ENCODE measurements around the gene ACSL3. TPM values are rescaled to one million over a fixed set of nuclear protein-coding genes. Genes with fewer than 3 reads are reported as not detected.
"Not testable (repeated sequence)": the region's sequence is repeated elsewhere in the genome, so short reads cannot be mapped to it uniquely, and the experiment has no call there.

Gene ACSL3
- total RNA-seq, 1 donor from 2014 or later, result 95.8 TPM

- Mint-ChIP-seq H3K4me1 (ENCODE audit: unreplicated experiment) (no peaks in the 10 kb centered on the region), H3K36me3 (no peaks in the 10 kb centered on the region)
Observed at GRCh38 chr2:222982909-222983265, 122.1 kb downstream of the ACSL3 start.

GRCh38 chr2:222984908-222985307, 124.1 kb downstream of the ACSL3 start:
- Mint-ChIP-seq H3K4me1 (ENCODE audit: unreplicated experiment) (no peaks in the 10 kb centered on the region), H3K36me3 (no peaks in the 10 kb centered on the region), H3K27ac (no peak overlapping the region), H3K9me3 (peaks cover 6% of the 10 kb centered on the region), H3K4me3 (no peak overlapping the region), H3K27me3 (no peaks in the 10 kb centered on the region)
- TF ChIP-seq CTCF (conservative IDR thresholded peaks at IDR 0.05), result no peak
- no peak for DNase-seq (ENCODE audit: extremely low spot score, unreplicated experiment)

More at GRCh38 chr2:222982909-222983265, 122.1 kb downstream of the ACSL3 start:
- no peak overlapping the region for H3K27ac Mint-ChIP-seq
- no peak overlapping the region for H3K4me3 Mint-ChIP-seq
- no peak for TF ChIP-seq CTCF (conservative IDR thresholded peaks at IDR 0.05)
- DNase-seq (ENCODE audit: extremely low spot score, unreplicated experiment), result no peak
- peaks cover 6% of the 10 kb centered on the region for H3K9me3 Mint-ChIP-seq
- no peaks in the 10 kb centered on the region for H3K27me3 Mint-ChIP-seq

GRCh38 chr2:222989431-222989830, 128.6 kb downstream of the ACSL3 start:
- H3K9me3 Mint-ChIP-seq, result peaks cover 6% of the 10 kb centered on the region
- H3K27me3 Mint-ChIP-seq, result peaks cover 3% of the 10 kb centered on the region
- no peak for DNase-seq (ENCODE audit: extremely low spot score, unreplicated experiment)
- H3K4me3 Mint-ChIP-seq, result no peak overlapping the region
- H3K27ac Mint-ChIP-seq, result no peak overlapping the region
- H3K36me3 Mint-ChIP-seq, result no peaks in the 10 kb centered on the region
- no peaks in the 10 kb centered on the region for H3K4me1 Mint-ChIP-seq (ENCODE audit: unreplicated experiment)
- no peak for TF ChIP-seq CTCF (conservative IDR thresholded peaks at IDR 0.05)

- H3K4me3 Mint-ChIP-seq; DNase-seq (ENCODE audit: extremely low spot score, unreplicated experiment); H3K9me3 Mint-ChIP-seq; H3K27me3 Mint-ChIP-seq; H3K4me1 Mint-ChIP-seq (ENCODE audit: unreplicated experiment); H3K36me3 Mint-ChIP-seq; H3K27ac Mint-ChIP-seq: not testable (repeated sequence)
Observed at GRCh38 chr2:222990206-222990605, 129.4 kb downstream of the ACSL3 start.

DNA sequence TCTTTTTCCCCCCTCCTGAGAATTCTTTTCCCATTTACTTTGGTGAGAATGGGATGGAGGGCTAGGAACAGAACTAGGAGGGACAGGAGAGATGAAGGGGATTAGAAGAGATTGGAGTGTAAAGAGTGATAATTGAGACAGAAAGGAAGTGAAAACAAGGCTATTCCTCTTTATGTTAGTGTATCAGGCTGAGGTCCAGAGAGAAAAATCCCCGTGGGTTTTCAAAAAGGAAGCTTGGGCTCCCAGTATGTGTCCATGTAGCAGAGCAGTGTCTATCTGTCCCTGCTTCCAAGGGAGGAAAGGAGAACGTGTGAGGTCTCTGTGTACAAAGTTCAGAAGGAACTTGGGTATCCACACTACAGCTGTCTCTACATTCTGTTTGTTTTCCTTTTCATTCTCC, 131.3 kb downstream of the ACSL3 start:
- Mint-ChIP-seq H3K27me3 (peaks cover 3% of the 10 kb centered on the region), H3K27ac (no peak overlapping the region), H3K9me3 (peaks cover 6% of the 10 kb centered on the region), H3K36me3 (no peaks in the 10 kb centered on the region), H3K4me1 (ENCODE audit: unreplicated experiment) (no peaks in the 10 kb centered on the region), H3K4me3 (no peak overlapping the region)
- no peak for DNase-seq (ENCODE audit: extremely low spot score, unreplicated experiment)
- TF ChIP-seq CTCF (conservative IDR thresholded peaks at IDR 0.05), result no peak

Other genes starting within 250 kb of the ACSL3 start
- gene FARSB, start 204.9 kb upstream of the ACSL3 start, total RNA-seq (ENCODE audit: low replicate concordance), result 17.3 and 24.0 TPM in 2 replicates
- 0.45 TPM in 1 of 2 replicates, not detected in the other for gene MOGAT1, start 189.4 kb upstream of the ACSL3 start, total RNA-seq (ENCODE audit: low replicate concordance)
- 2.5 and 3.2 TPM in 2 replicates for gene KCNE4, start 191.2 kb downstream of the ACSL3 start, total RNA-seq (ENCODE audit: low replicate concordance)